IMR-90 (cell line): ENCODE results near the gene DYNLRB2. TPM values are rescaled to one million over a fixed set of nuclear protein-coding genes. Genes with fewer than 3 reads are reported as not detected.
A peak's percentile ranks its signal among the peaks of the same experiment; 100 is the strongest.

ENCODE experiments used
- ATAC-seq: fragments of 200-7000 bp; cut with Tn5 transposase; 2 replicates; pipeline ENCODE4 v1.9.1; 2020; ENCODE audit warnings: low read depth, mild to moderate bottlenecking, moderate library complexity
- BruUV-seq: library from RNA; stranded (reverse); fragments of 400-500 nt; replicated peaks from 2 replicates; lab custom pipeline; 2021; lab: Mats Ljungman, UMichigan
- CTCF ChIA-PET: fragments of 300-600 bp; formaldehyde crosslinking; extraction: SDS; loops from one replicate; lab custom pipeline; 2021; ENCODE audit warnings: antibody characterized with exemption; lab: Yijun Ruan, JAX
- POLR2A ChIA-PET: fragments of 300-600 bp; sonication (Branson Sonifier 250); formaldehyde crosslinking; loops from one replicate; lab custom pipeline; 2022; ENCODE audit warnings: antibody characterized with exemption; ENCODE audit not compliant: unreplicated experiment; lab: Charles Lee
- DNase-seq: peaks from one replicate; pipeline ENCODE4 v3.0.0; 2013
- H2AFZ ChIP-seq: replicated peaks from 2 replicates; pipeline ENCODE3; 2013; ENCODE audit warnings: low read length, mild to moderate bottlenecking; ENCODE audit not compliant: poor library complexity
- H2AK5ac ChIP-seq: 2 replicates; pipeline ENCODE4 v1.6.1; 2013; ENCODE audit warnings: low read depth, low read length, inconsistent platforms
- H2AK9ac ChIP-seq: replicated peaks from 2 replicates; pipeline ENCODE3; 2013; ENCODE audit warnings: mild to moderate bottlenecking, low read depth, low read length, moderate library complexity; ENCODE audit not compliant: poor library complexity
- H2BK120ac ChIP-seq: 2 replicates; pipeline ENCODE4 v1.6.1; 2013; ENCODE audit warnings: low read depth, low read length, inconsistent platforms
- H2BK15ac ChIP-seq: 3 replicates; pipeline ENCODE4 v1.6.1; 2013; ENCODE audit warnings: low read depth, low read length, inconsistent platforms
- H2BK20ac ChIP-seq: 2 replicates; pipeline ENCODE4 v1.6.1; 2013; ENCODE audit warnings: low read depth, mild to moderate bottlenecking, inconsistent platforms, low read length, moderate library complexity
- H2BK5ac ChIP-seq: 2 replicates; pipeline ENCODE4 v1.6.1; 2013; ENCODE audit warnings: mild to moderate bottlenecking, low read depth, low read length, inconsistent platforms; ENCODE audit not compliant: poor library complexity, severe bottlenecking
- H3K14ac ChIP-seq: replicated peaks from 2 replicates; pipeline ENCODE4 v1.6.1; 2013; ENCODE audit warnings: low read depth, low read length, inconsistent platforms
- H3K18ac ChIP-seq: 2 replicates; pipeline ENCODE4 v1.6.1; 2013; ENCODE audit warnings: low read depth, low read length, control low read depth
- H3K23ac ChIP-seq: 2 replicates; pipeline ENCODE4 v1.6.1; 2013; ENCODE audit warnings: low read depth, low read length, inconsistent platforms
- H3K27ac ChIP-seq: 2 replicates; pipeline ENCODE4 v1.5.1; 2013; ENCODE audit warnings: mild to moderate bottlenecking, control low read depth, low read length; ENCODE audit not compliant: insufficient read depth
- H3K27me3 ChIP-seq: 2 replicates; pipeline ENCODE4 v1.6.1; 2013; ENCODE audit warnings: low read length; ENCODE audit not compliant: control insufficient read depth, insufficient read depth
- H3K36me3 ChIP-seq: 2 replicates; pipeline ENCODE4 v1.6.1; 2013; ENCODE audit warnings: low read length, mixed read lengths; ENCODE audit not compliant: control insufficient read depth, insufficient read depth
- H3K4ac ChIP-seq: 2 replicates; pipeline ENCODE4 v1.6.1; 2013; ENCODE audit warnings: low read depth, low read length, inconsistent platforms
- H3K4me1 ChIP-seq: 2 replicates; pipeline ENCODE4 v1.6.1; 2013; ENCODE audit warnings: low read length, mixed read lengths; ENCODE audit not compliant: control insufficient read depth, insufficient read depth
- H3K4me2 ChIP-seq: 2 replicates; pipeline ENCODE4 v1.6.1; 2013; ENCODE audit warnings: low read depth, mild to moderate bottlenecking, control low read depth, low read length, moderate library complexity
- H3K4me3 ChIP-seq: 2 replicates; pipeline ENCODE4 v1.5.1; 2013; ENCODE audit warnings: low read depth, mild to moderate bottlenecking, control low read depth, low read length, moderate library complexity; ENCODE audit not compliant: insufficient read depth
- H3K56ac ChIP-seq: 2 replicates; pipeline ENCODE4 v1.6.1; 2013; ENCODE audit warnings: low read length, inconsistent platforms; ENCODE audit not compliant: insufficient read depth; ENCODE audit errors: extremely low read depth
- H3K79me1 ChIP-seq, 2 experiments: 2 replicates each; pipeline ENCODE4 v1.6.1; 2013; ENCODE audit warnings: low read length in 2 of 2, inconsistent platforms in 1 of 2, low read depth in 1 of 2
- H3K9ac ChIP-seq: 2 replicates; pipeline ENCODE4 v1.6.1; 2013; ENCODE audit warnings: low read depth, low read length, control low read depth
- H3K9me1 ChIP-seq: 2 replicates; pipeline ENCODE4 v1.6.1; 2013; ENCODE audit warnings: low read length, inconsistent platforms; ENCODE audit not compliant: insufficient read depth
- H3K9me3 ChIP-seq: 2 replicates; pipeline ENCODE4 v1.6.1; 2013; ENCODE audit warnings: low read length; ENCODE audit not compliant: control insufficient read depth, insufficient read depth
- H4K20me1 ChIP-seq: 2 replicates; pipeline ENCODE4 v1.6.1; 2013; ENCODE audit warnings: low read length, inconsistent platforms; ENCODE audit not compliant: insufficient read depth
- H4K5ac ChIP-seq: 2 replicates; pipeline ENCODE4 v1.6.1; 2013; ENCODE audit warnings: mild to moderate bottlenecking, low read depth, low read length, control low read depth
- H4K8ac ChIP-seq, 2 experiments: 2 replicates each; pipeline ENCODE4 v1.6.1; 2013; ENCODE audit warnings: low read depth in 2 of 2, low read length in 2 of 2, control low read depth in 1 of 2, inconsistent platforms in 1 of 2
- H4K91ac ChIP-seq: 2 replicates; pipeline ENCODE4 v1.6.1; 2013; ENCODE audit warnings: low read depth, low read length, inconsistent platforms; ENCODE audit not compliant: insufficient read depth
- BHLHE40 ChIP-seq: fragments of 150-350 bp; IDR thresholded peaks from 2 replicates; pipeline ENCODE4 v1.6.1; 2016; ENCODE audit warnings: mild to moderate bottlenecking, low read depth, low read length
- CTCF ChIP-seq: conservative IDR thresholded peaks from 2 replicates; pipeline ENCODE4 v1.5.1; 2012; ENCODE audit warnings: mild to moderate bottlenecking, low read depth, low read length, improper control_type of control experiment
- ELK1 ChIP-seq: fragments of 150-350 bp; IDR thresholded peaks from 2 replicates; pipeline ENCODE4 v1.6.1; 2016; ENCODE audit warnings: low read depth, mild to moderate bottlenecking, low read length, moderate library complexity, borderline replicate concordance
- MAFK ChIP-seq: IDR thresholded peaks from 2 replicates; pipeline ENCODE4 v1.6.1; 2012; ENCODE audit warnings: low read depth, low read length, improper control_type of control experiment
- NFE2L2 ChIP-seq: fragments of 150-350 bp; IDR thresholded peaks from 2 replicates; pipeline ENCODE4 v1.6.1; 2016; ENCODE audit warnings: low read depth, mild to moderate bottlenecking, low read length
- POLR2A ChIP-seq: IDR thresholded peaks from 2 replicates; pipeline ENCODE4 v1.6.1; 2012; ENCODE audit warnings: mild to moderate bottlenecking, low read depth, low read length
- RAD21 ChIP-seq: IDR thresholded peaks from 2 replicates; pipeline ENCODE4 v1.6.1; 2012; ENCODE audit warnings: low read length, improper control_type of control experiment
- RCOR1 ChIP-seq: IDR thresholded peaks from 2 replicates; pipeline ENCODE4 v1.6.1; 2012; ENCODE audit warnings: mild to moderate bottlenecking, low read length, improper control_type of control experiment; ENCODE audit not compliant: insufficient replicate concordance
- RFX5 ChIP-seq: IDR thresholded peaks from 2 replicates; pipeline ENCODE4 v1.8.0; 2012; ENCODE audit warnings: low read depth, mild to moderate bottlenecking, low read length, moderate library complexity
- SMC3 ChIP-seq: fragments of 150-350 bp; IDR thresholded peaks from 2 replicates; pipeline ENCODE4 v1.6.1; 2016; ENCODE audit warnings: low read depth, mild to moderate bottlenecking, antibody characterized with exemption, low read length, moderate library complexity
- WGBS, 2 experiments: methylation state at CpG; one replicate each; pipeline versions ENCODE4 v1.1.5 to v1.1.7; 2013; ENCODE audit warnings: missing lambda C conversion rate in 2 of 2; ENCODE audit not compliant: insufficient read length in 1 of 2; ENCODE audit errors: extremely low coverage in 2 of 2; 5-methylcytosine and 5-hydroxymethylcytosine counted together
- dilution Hi-C: fragments of 300-500 bp; cut with HindIII; formaldehyde crosslinking; loops from one replicate; pipeline ENCODE4 v1.14.3; 2018; ENCODE audit warnings: low sequenced_read_pairs; ENCODE audit not compliant: unreplicated experiment
- in situ Hi-C: fragments of 300-500 bp; cut with MboI; formaldehyde crosslinking; loops from 3 replicates; pipeline ENCODE4 v1.14.3; 2019; ENCODE audit warnings: low sequenced_read_pairs, inconsistent platforms, mixed read lengths
- intact Hi-C: fragments of 100-400 bp; cut with micrococcal nuclease; formaldehyde crosslinking; loops from 2 replicates; pipeline ENCODE4 v1.10.0; 2022
- polyA plus RNA-seq, 3 experiments: library from polyadenylated mRNA; depleted of rRNA; stranded (reverse); fragments of >200 nt; gene quantifications; 2 replicates each; pipeline ENCODE4 v1.2.3, GENCODE V29; 2012; ENCODE audit warnings: low replicate concordance in 1 of 3
- total RNA-seq: library from RNA; depleted of rRNA; stranded (reverse); fragments of >200 nt; gene quantifications from 2 replicates; pipeline ENCODE4 v1.2.3, GENCODE V29; 2012

The DYNLRB2 gene
- total and polyA plus RNA-seq, 2 of the 4 experiments (the other 2 are of a cell fraction): not detected

GRCh38 chr16:80526418-80527061 is 14.3 kb upstream of the DYNLRB2 start:
- no peak overlapping the region for H2BK20ac ChIP-seq
- H3K9ac ChIP-seq: no peak overlapping the region
- DNase-seq: peak; percentile 55
- H3K9me1 ChIP-seq: no peaks in the 10 kb centered on the region
- H2BK15ac ChIP-seq: no peak overlapping the region
- no peak overlapping the region for H3K4me3 ChIP-seq
- no peak overlapping the region for H2AFZ ChIP-seq
- H3K79me1 ChIP-seq: no peaks in the 10 kb centered on the region
- no peak overlapping the region for H2BK120ac ChIP-seq
- no TSS peak for BruUV-seq
- H4K20me1 ChIP-seq: no peaks in the 10 kb centered on the region
- ChIA-PET CTCF (interaction anchor here (0.7 to 2.3 kb wide), 12 partner anchors 9 to 303 kb away, joined by 3 to 9 read pairs (median 4); no protein-coding TSS in a partner anchor), POLR2A (interaction anchor here (0.6 kb wide), 1 partner anchor 722 kb away, joined by 3 read pairs; no protein-coding TSS in a partner anchor)
- no peak overlapping the region for H3K27ac ChIP-seq
- H2BK5ac ChIP-seq: no peak overlapping the region
- no peak overlapping the region for H3K4me2 ChIP-seq
- no peaks in the 10 kb centered on the region for H3K9me3 ChIP-seq
- no peak overlapping the region for H3K14ac ChIP-seq
- intact Hi-C loops (loop anchor here (2.0 to 5.0 kb wide), 2 partner anchors 301 to 530 kb away; no protein-coding TSS in a partner anchor), in situ Hi-C loops (loop anchor here (25.0 kb wide), 1 partner anchor 286 kb away; the partner anchor contains the start of gene CDYL2), dilution Hi-C loops (no loop called here)
- H3K4me1 ChIP-seq: no peaks in the 10 kb centered on the region
- H4K5ac ChIP-seq: no peak overlapping the region
- peak; percentile 88 for ATAC-seq
- H3K4ac ChIP-seq: no peak overlapping the region
- H3K23ac ChIP-seq: no peak overlapping the region
- H4K8ac ChIP-seq: no peak overlapping the region
- no peak overlapping the region for H2AK5ac ChIP-seq
- WGBS, 2 experiments: no CpG with 5 or more reads among the region's 6 CpGs
- H3K36me3 ChIP-seq: no peaks in the 10 kb centered on the region
- TF ChIP-seq RFX5 (no peak), POLR2A (no peak), MAFK (no peak), CTCF (peak; percentile 82), SMC3 (peak; percentile 62), RCOR1 (no peak), NFE2L2 (no peak), RAD21 (peak; percentile 84), BHLHE40 (no peak), ELK1 (no peak)
- H3K18ac ChIP-seq: no peak overlapping the region
- no peak overlapping the region for H4K91ac ChIP-seq
- H3K27me3 ChIP-seq: no peaks in the 10 kb centered on the region
- H3K56ac ChIP-seq: no peak overlapping the region
- no peak overlapping the region for H2AK9ac ChIP-seq
